C4-2B (cell line): ENCODE results near the gene ATP9A.

Experiments
- CTCF ChIP-seq: fragments of 450-650 bp; conservative IDR thresholded peaks from 2 replicates; pipeline ENCODE4 v1.5.1; 2017; ENCODE audit warnings: mild to moderate bottlenecking
- ZFX ChIP-seq: fragments of 450-650 bp; IDR thresholded peaks from 2 replicates; pipeline ENCODE4 v1.6.1; 2017

- TF ChIP-seq CTCF = no peak
- no peak for TF ChIP-seq ZFX
Observed at GRCh38 chr20:51769976-51770615, 1.9 kb upstream of the ATP9A start.
